Measurements from ENCODE around the gene DNMT3A.

DNMT3A gene

GRCh38 chr2:25202275-25202674 lies 139.4 kb downstream of the DNMT3A start:
- no peak for DNase-seq (ENCODE audit: low read depth in 3 of 3)

- DNase-seq (ENCODE audit: low read depth in 3 of 3): no peak
These were observed 139.9 kb downstream of the DNMT3A start for GRCh38 chr2:25201794-25202193.

GRCh38 chr2:25201265-25201664 lies 140.5 kb downstream of the DNMT3A start:
- no peak for DNase-seq (ENCODE audit: low read depth in 3 of 3)

- DNase-seq (ENCODE audit: low read depth in 3 of 3): no peak
These were observed 143.1 kb downstream of the DNMT3A start for GRCh38 chr2:25198576-25198975.

GRCh38 chr2:25198209-25198525 lies 143.6 kb downstream of the DNMT3A start:
- DNase-seq (ENCODE audit: low read depth in 3 of 3): no peak

GRCh38 chr2:25197336-25198208 lies 144.2 kb downstream of the DNMT3A start:
- DNase-seq (ENCODE audit: low read depth in 3 of 3): no peak

- DNase-seq (ENCODE audit: low read depth in 3 of 3): no peak
These were observed 147.1 kb downstream of the DNMT3A start for GRCh38 chr2:25194576-25195122.

- DNase-seq (ENCODE audit: low read depth in 3 of 3): no peak
These were observed 151.2 kb downstream of the DNMT3A start for GRCh38 chr2:25190536-25190935.

- no peak for DNase-seq (ENCODE audit: low read depth in 3 of 3)
These were observed 153.3 kb downstream of the DNMT3A start for GRCh38 chr2:25188405-25188804.

- DNase-seq (ENCODE audit: low read depth in 3 of 3): no peak
These were observed 153.9 kb downstream of the DNMT3A start for GRCh38 chr2:25187729-25188350.

- no peak for DNase-seq (ENCODE audit: low read depth in 3 of 3)
These were observed 157.5 kb downstream of the DNMT3A start for GRCh38 chr2:25184254-25184653.

- no peak for DNase-seq (ENCODE audit: low read depth in 3 of 3)
These were observed 162.7 kb downstream of the DNMT3A start for GRCh38 chr2:25178976-25179375.

Data from stimulated activated CD4-positive, alpha-beta T cell treated with anti-CD3 and anti-CD28 coated beads, TNF-alpha, amount 100 ng/mL, for 24 hours (primary cell).